HepG2 (cell line): ENCODE results near the gene NSMCE1.

Experiments used
- ETV6 ChIP-seq: sonication (generic); formaldehyde crosslinking; conservative IDR thresholded peaks from 2 replicates; pipeline ENCODE4 v1.4.0; 2020; ENCODE audit warnings: missing genetic modification reagents
- TCF12 ChIP-seq, 2 experiments: fragments of 450-650 bp in 1 of 2; sonication (generic) in 1 of 2; formaldehyde crosslinking in 1 of 2; IDR thresholded peaks; 2 replicates each; pipeline versions ENCODE4 v1.6.1 to v1.8.0; 2017 to 2022; ENCODE audit warnings: antibody characterized with exemption in 1 of 2, mild to moderate bottlenecking in 1 of 2, missing genetic modification reagents in 1 of 2, moderate library complexity in 1 of 2
- TEAD3 ChIP-seq: optimal IDR thresholded peaks from 2 replicates; pipeline ENCODE3; 2016; ENCODE audit warnings: borderline replicate concordance
- ZNF850 ChIP-seq: sonication (generic); formaldehyde crosslinking; conservative IDR thresholded peaks from 2 replicates; pipeline ENCODE4 v1.9.0; 2021; ENCODE audit warnings: mild to moderate bottlenecking, missing genetic modification reagents

- TF ChIP-seq ZNF850 (peak; percentile 63; the same call in 1 of the 2 replicates), ETV6 (CRISPR knock-in tag) (0 out of 2 replicates have a peak, but pooled peaks have one; percentile 19), TCF12 (IDR thresholded peaks at IDR 0.05) (no peak), TCF12 (CRISPR knock-in tag; IDR thresholded peaks at IDR 0.05) (no peak), TEAD3 (CRISPR knock-in tag) (peak; percentile 40)
Observed at GRCh38 chr16:27268376-27269299, at the start of gene NSMCE1.
